K562 (cell line): ENCODE measurements around the gene CDYL. TPM values are rescaled to one million over a fixed set of nuclear protein-coding genes. Genes with fewer than 3 reads are reported as not detected.
A peak's percentile ranks its signal among the peaks of the same experiment; 100 is the strongest.

ENCODE experiments used
- ATAC-seq: fragments of 200-7000 bp; cut with Tn5 transposase; 3 replicates; pipeline ENCODE4 v1.9.1; 2020; ENCODE audit warnings: moderate library complexity
- BruUV-seq: library from RNA; stranded (reverse); fragments of 400-500 nt; replicated peaks from 2 replicates; lab custom pipeline; 2021; lab: Mats Ljungman, UMichigan
- CTCF ChIA-PET: fragments of 300-600 bp; formaldehyde crosslinking; extraction: SDS; loops from one replicate; lab custom pipeline; 2021; ENCODE audit warnings: low intra/inter-chr PET ratio; lab: Yijun Ruan, JAX
- POLR2A ChIA-PET: fragments of 300-600, 350-650 bp; sonication (Branson Sonifier 250); formaldehyde crosslinking; extraction: SDS; loops from one replicate; lab custom pipeline; 2021; ENCODE audit warnings: antibody characterized with exemption, inconsistent platforms; lab: Yijun Ruan, JAX
- DNase-seq, 4 experiments: peaks; one replicate each; pipeline versions ENCODE4 v3.0.0 to v3.0.0-alpha.2; 2011 to 2018; ENCODE audit warnings: low spot score in 3 of 4, mixed read lengths in 3 of 4; ENCODE audit errors: extremely low read depth in 1 of 4
- FAIRE-seq: peaks from 2 replicates; lab custom pipeline; 2011; peaks lifted over from hg19 to GRCh38; lab: Jason Lieb, UNC
- H2AFZ ChIP-seq: 2 replicates; pipeline ENCODE4 v1.6.0; 2011; ENCODE audit warnings: low read depth, low read length, control low read depth, inconsistent platforms
- H3K27ac ChIP-seq: fragments of 200-600 bp; 3 replicates; pipeline ENCODE4 v1.8.0; 2011; ENCODE audit warnings: low read depth, mild to moderate bottlenecking, control low read depth, inconsistent platforms, low read length, moderate library complexity, mixed read lengths; ENCODE audit errors: extremely low read depth
- H3K27me3 ChIP-seq, 2 experiments: fragments of 300-600 bp in 1 of 2; 2 replicates in 1 of 2; 3 replicates in 1 of 2; pipeline versions ENCODE4 v1.6.0 to v1.8.0; 2011; ENCODE audit warnings: inconsistent platforms in 2 of 2, low read length in 2 of 2, mild to moderate bottlenecking in 1 of 2, mixed read lengths in 1 of 2, moderate library complexity in 1 of 2; ENCODE audit not compliant: control insufficient read depth in 2 of 2, insufficient read depth in 2 of 2
- H3K36me3 ChIP-seq: fragments of 300-600 bp; 3 replicates; pipeline ENCODE4 v1.8.0; 2011; ENCODE audit warnings: mild to moderate bottlenecking, low read length, inconsistent platforms; ENCODE audit not compliant: control insufficient read depth, insufficient read depth
- H3K4me1 ChIP-seq, 2 experiments: fragments of 200-600 bp in 1 of 2; replicated peaks in 1 of 2; 2 replicates in 1 of 2; 3 replicates in 1 of 2; pipeline versions ENCODE4 v1.5.1 to v1.8.0; 2011; ENCODE audit warnings: inconsistent platforms in 2 of 2, low read length in 2 of 2, mild to moderate bottlenecking in 1 of 2, mixed read lengths in 1 of 2, moderate library complexity in 1 of 2; ENCODE audit not compliant: control insufficient read depth in 2 of 2, insufficient read depth in 2 of 2
- H3K4me2 ChIP-seq: 2 replicates; pipeline ENCODE4 v1.6.1; 2011; ENCODE audit warnings: low read length, control low read depth, inconsistent platforms, mixed read lengths; ENCODE audit not compliant: insufficient read depth
- H3K4me3 ChIP-seq: fragments of 200-600 bp; sonication (generic), shearing (Covaris generic); 2 replicates; pipeline ENCODE4 v1.5.1; 2016; ENCODE audit warnings: control low read depth, inconsistent platforms
- H3K79me2 ChIP-seq: fragments of 200-600 bp; 3 replicates; pipeline ENCODE4 v1.8.0; 2011; ENCODE audit warnings: low read length, inconsistent platforms; ENCODE audit not compliant: control insufficient read depth, insufficient read depth
- H3K9ac ChIP-seq, 2 experiments: 2 replicates each; pipeline versions ENCODE4 v1.6.0 to v1.6.1; 2011; ENCODE audit warnings: low read depth in 2 of 2, low read length in 2 of 2, control low read depth in 1 of 2, inconsistent platforms in 1 of 2, mild to moderate bottlenecking in 1 of 2, mixed read lengths in 1 of 2; ENCODE audit not compliant: insufficient read depth in 1 of 2
- H3K9me1 ChIP-seq: one replicate; pipeline ENCODE4 v1.6.0; 2011; ENCODE audit warnings: inconsistent platforms, mild to moderate bottlenecking, low read length, moderate library complexity; ENCODE audit not compliant: control insufficient read depth, insufficient read depth
- H3K9me3 ChIP-seq: replicated peaks from 2 replicates; pipeline ENCODE4 v1.5.1; 2011; ENCODE audit warnings: low read depth, low read length, inconsistent platforms; ENCODE audit not compliant: control insufficient read depth, insufficient read depth
- H4K20me1 ChIP-seq: replicated peaks from 2 replicates; pipeline ENCODE4 v1.6.1; 2011; ENCODE audit warnings: low read length, inconsistent platforms, mixed read lengths; ENCODE audit not compliant: control insufficient read depth, insufficient read depth
- CTBP1 ChIP-seq: fragments of 450-650 bp; IDR thresholded peaks from 2 replicates; pipeline ENCODE4 v1.6.1; 2016; ENCODE audit warnings: borderline replicate concordance
- KLF10 ChIP-seq: fragments of 250-450 bp; sonication (Bioruptor Pico); IDR thresholded peaks from 2 replicates; pipeline ENCODE4 v1.6.1; 2021; ENCODE audit warnings: matching md5 sums
- NR2C2 ChIP-seq, 2 experiments: fragments of 200-800 bp in 1 of 2; sonication (Bioruptor generic) in 1 of 2; sonication (generic) in 1 of 2; formaldehyde crosslinking in 1 of 2; IDR thresholded peaks; 2 replicates each; pipeline versions ENCODE4 v1.6.1 to v1.8.0; 2016 to 2022; ENCODE audit warnings: mild to moderate bottlenecking in 1 of 2, missing compliant biosample characterization in 1 of 2, missing genetic modification characterization in 1 of 2, missing genetic modification reagents in 1 of 2
- ZNF76 ChIP-seq: fragments of 250-450 bp; sonication (Bioruptor Pico); IDR thresholded peaks from 2 replicates; pipeline ENCODE4 v1.4.0; 2020; ENCODE audit warnings: mild to moderate bottlenecking, moderate library complexity, borderline replicate concordance
- WGBS: fragments of 100-300 bp; shearing (Covaris generic); methylation state at CpG from one replicate; pipeline ENCODE4 v1.1.6; 2016; ENCODE audit warnings: low coverage, mixed read lengths; ENCODE audit not compliant: insufficient coverage; ENCODE audit errors: missing lambda C conversion rate; 5-methylcytosine and 5-hydroxymethylcytosine counted together
- in situ Hi-C: fragments of 300-500 bp; cut with MboI; formaldehyde crosslinking; loops from 4 replicates; pipeline ENCODE4 v1.15.0; 2018; ENCODE audit warnings: inconsistent platforms, mixed read lengths
- intact Hi-C: fragments of 100-400 bp; cut with micrococcal nuclease; formaldehyde crosslinking; loops from 2 replicates; pipeline ENCODE4 v1.14.2; 2022
- polyA plus RNA-seq, 8 experiments: library from polyadenylated mRNA; depleted of rRNA in 4 of 8; stranded (reverse) in 5 of 8; unstranded in 3 of 8; fragments of >200 nt; fragmentation: Nextera tagmentation in 2 of 8; fragmentation: Illumina TruSeq in 1 of 8; extraction: Ambion mirVana in 2 of 8; extraction: Trizol in 1 of 8; gene quantifications; 2 replicates each; pipeline versions ENCODE4 v1.2.1 to v1.2.3, GENCODE V29; 2011 to 2014; ENCODE audit warnings: inconsistent platforms in 1 of 8, missing spikeins in 1 of 8
- total RNA-seq, 7 experiments: library from RNA; depleted of rRNA in 6 of 7; stranded (reverse); fragments of >200 nt in 6 of 7; fragmentation: Illumina TruSeq in 2 of 7; extraction: Trizol in 2 of 7; gene quantifications; 2 replicates each; pipeline versions ENCODE4 v1.2.1 to v1.2.3, GENCODE V29; 2011 to 2021; ENCODE audit warnings: low replicate concordance in 1 of 7
- TF ChIP-seq, protein P1 (sequence below): fragments of 250-450 bp; sonication (Bioruptor Pico); IDR thresholded peaks from 2 replicates; pipeline ENCODE4 v1.9.0; 2021; ENCODE audit warnings: mild to moderate bottlenecking
- TF ChIP-seq, protein P2 (sequence below): sonication (generic); IDR thresholded peaks from 2 replicates; pipeline ENCODE4 v1.6.1; 2016
- TF ChIP-seq, protein P3 (sequence below): fragments of 250-450 bp; sonication (Bioruptor Pico); IDR thresholded peaks from 2 replicates; pipeline ENCODE4 v1.8.0; 2022; ENCODE audit warnings: inconsistent platforms
- TF ChIP-seq, protein P4 (sequence below): fragments of 450-650 bp; IDR thresholded peaks from one replicate; pipeline ENCODE4 v1.6.1; 2018; ENCODE audit warnings: mild to moderate bottlenecking, moderate library complexity; ENCODE audit not compliant: partially characterized antibody
- TF ChIP-seq, protein P5 (sequence below), 2 experiments: fragments of 450-650 bp in 1 of 2; sonication (generic) in 1 of 2; formaldehyde crosslinking; conservative IDR thresholded peaks; 2 replicates each; pipeline versions ENCODE4 v1.4.0 to v1.8.1; 2020 to 2022; ENCODE audit warnings: mild to moderate bottlenecking in 1 of 2, missing genetic modification reagents in 1 of 2

The CDYL gene
- total and polyA plus RNA-seq, 9 of the 15 experiments (the other 6 are each of a cell fraction or from before 2014, with no cell fraction given): 8.1 to 45.8 (median 40.8) TPM

DNA sequence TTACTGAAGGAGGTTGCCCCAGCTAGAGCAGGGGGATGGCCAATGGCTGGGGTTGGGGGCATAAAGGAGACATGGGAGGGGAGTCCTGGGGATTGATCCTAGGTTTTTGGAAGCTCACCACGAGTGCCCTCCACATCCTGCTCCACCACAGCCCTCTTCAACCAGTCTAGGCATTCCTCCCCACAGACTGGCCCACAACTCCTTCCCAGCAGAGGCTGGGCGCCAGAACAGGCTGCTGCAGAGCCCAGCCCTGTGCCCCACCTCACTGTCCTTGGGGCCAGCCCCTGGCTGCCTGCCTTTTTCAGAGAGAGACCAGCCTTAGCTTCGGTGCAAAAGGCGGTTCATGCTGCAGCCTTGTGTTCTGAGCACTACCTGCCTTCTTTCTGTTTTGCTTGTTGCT, 211.2 kb downstream of the CDYL start:
- in situ Hi-C loops: no loop called here
- Histone ChIP-seq H3K79me2 (no peaks in the 10 kb centered on the region), H3K36me3 (no peaks in the 10 kb centered on the region; the same call in 2 of the 3 replicates), H3K4me1 (peaks cover 13 to 39% of the 10 kb centered on the region in 2 experiments; a peak in 4 of 5 replicates), H3K4me3 (no peak overlapping the region), H4K20me1 (no peaks in the 10 kb centered on the region), H3K4me2 (peak overlapping the region; percentile 57), H3K9ac (peak overlapping the region in 1 of 2 experiments; percentile 72; a peak in 1 of 4 replicates), H3K27me3 (no peaks in the 10 kb centered on the region), H3K9me3 (no peaks in the 10 kb centered on the region), H3K9me1 (no peaks in the 10 kb centered on the region), H2AFZ (peak overlapping the region; percentile 43; the same call in 1 of the 2 replicates), H3K27ac (no peak overlapping the region)
- intact Hi-C loops: no loop called here
- TF ChIP-seq ZNF76 (CRISPR knock-in tag): no peak
- TF ChIP-seq, protein P1, sequence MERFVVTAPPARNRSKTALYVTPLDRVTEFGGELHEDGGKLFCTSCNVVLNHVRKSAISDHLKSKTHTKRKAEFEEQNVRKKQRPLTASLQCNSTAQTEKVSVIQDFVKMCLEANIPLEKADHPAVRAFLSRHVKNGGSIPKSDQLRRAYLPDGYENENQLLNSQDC (CRISPR knock-in tag): no peak
- peak; percentile 5; the same call in 2 of the 3 replicates for ATAC-seq
- ChIA-PET POLR2A (interaction anchor here (0.6 to 1.7 kb wide), 4 partner anchors 9 to 62 kb away, joined by 3 to 5 read pairs (median 4); no protein-coding TSS in a partner anchor), CTCF (no interaction called here)
- DNase-seq: no peak
- no peak for FAIRE-seq
- WGBS: 67% methylated on average over 4 of the region's 4 CpGs
- BruUV-seq: no TSS peak

DNA sequence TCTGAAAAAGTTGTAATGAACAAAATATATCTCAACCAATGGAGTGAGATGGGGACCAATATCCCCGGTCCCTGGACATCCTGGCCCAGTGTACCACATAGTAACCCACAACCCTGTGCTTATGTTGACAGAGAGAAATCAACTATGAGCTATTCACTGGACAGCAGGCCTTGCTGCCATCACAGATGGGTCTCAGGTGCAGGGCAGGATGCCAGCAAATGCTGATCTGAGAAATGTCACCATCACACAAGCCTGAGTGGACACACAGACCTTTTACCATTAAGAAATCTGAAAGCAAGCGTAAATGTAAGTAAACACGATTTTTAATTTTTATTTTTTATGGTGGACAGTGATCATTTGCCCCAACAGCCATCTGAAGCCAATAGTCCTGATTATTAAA, 218.5 kb downstream of the CDYL start:
- Histone ChIP-seq H3K9me3 (no peaks in the 10 kb centered on the region), H3K9ac (no peak overlapping the region), H3K4me1 (no peaks in the 10 kb centered on the region), H2AFZ (no peak overlapping the region), H3K36me3 (peaks cover 28% of the 10 kb centered on the region; the same call in 1 of the 3 replicates), H3K27ac (no peak overlapping the region), H3K4me2 (no peak overlapping the region), H3K79me2 (no peaks in the 10 kb centered on the region), H3K4me3 (no peak overlapping the region), H3K9me1 (no peaks in the 10 kb centered on the region), H3K27me3 (no peaks in the 10 kb centered on the region), H4K20me1 (no peaks in the 10 kb centered on the region)
- no peak for FAIRE-seq
- ChIA-PET POLR2A (no interaction called here), CTCF (no interaction called here)
- DNase-seq: no peak
- in situ Hi-C loops: no loop called here
- intact Hi-C loops: no loop called here
- BruUV-seq: no TSS peak
- WGBS: 66% methylated on average over 3 of the region's 3 CpGs
- ATAC-seq: no peak
- TF ChIP-seq, protein P2, sequence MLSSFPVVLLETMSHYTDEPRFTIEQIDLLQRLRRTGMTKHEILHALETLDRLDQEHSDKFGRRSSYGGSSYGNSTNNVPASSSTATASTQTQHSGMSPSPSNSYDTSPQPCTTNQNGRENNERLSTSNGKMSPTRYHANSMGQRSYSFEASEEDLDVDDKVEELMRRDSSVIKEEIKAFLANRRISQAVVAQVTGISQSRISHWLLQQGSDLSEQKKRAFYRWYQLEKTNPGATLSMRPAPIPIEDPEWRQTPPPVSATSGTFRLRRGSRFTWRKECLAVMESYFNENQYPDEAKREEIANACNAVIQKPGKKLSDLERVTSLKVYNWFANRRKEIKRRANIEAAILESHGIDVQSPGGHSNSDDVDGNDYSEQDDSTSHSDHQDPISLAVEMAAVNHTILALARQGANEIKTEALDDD: no peak
- TF ChIP-seq NR2C2 (CRISPR knock-in tag; IDR thresholded peaks at IDR 0.05): no peak
- TF ChIP-seq NR2C2 (tag; IDR thresholded peaks at IDR 0.05): no peak
- TF ChIP-seq, protein P3, sequence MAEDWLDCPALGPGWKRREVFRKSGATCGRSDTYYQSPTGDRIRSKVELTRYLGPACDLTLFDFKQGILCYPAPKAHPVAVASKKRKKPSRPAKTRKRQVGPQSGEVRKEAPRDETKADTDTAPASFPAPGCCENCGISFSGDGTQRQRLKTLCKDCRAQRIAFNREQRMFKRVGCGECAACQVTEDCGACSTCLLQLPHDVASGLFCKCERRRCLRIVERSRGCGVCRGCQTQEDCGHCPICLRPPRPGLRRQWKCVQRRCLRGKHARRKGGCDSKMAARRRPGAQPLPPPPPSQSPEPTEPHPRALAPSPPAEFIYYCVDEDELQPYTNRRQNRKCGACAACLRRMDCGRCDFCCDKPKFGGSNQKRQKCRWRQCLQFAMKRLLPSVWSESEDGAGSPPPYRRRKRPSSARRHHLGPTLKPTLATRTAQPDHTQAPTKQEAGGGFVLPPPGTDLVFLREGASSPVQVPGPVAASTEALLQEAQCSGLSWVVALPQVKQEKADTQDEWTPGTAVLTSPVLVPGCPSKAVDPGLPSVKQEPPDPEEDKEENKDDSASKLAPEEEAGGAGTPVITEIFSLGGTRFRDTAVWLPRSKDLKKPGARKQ (CRISPR knock-in tag): no peak
- TF ChIP-seq, protein P4, sequence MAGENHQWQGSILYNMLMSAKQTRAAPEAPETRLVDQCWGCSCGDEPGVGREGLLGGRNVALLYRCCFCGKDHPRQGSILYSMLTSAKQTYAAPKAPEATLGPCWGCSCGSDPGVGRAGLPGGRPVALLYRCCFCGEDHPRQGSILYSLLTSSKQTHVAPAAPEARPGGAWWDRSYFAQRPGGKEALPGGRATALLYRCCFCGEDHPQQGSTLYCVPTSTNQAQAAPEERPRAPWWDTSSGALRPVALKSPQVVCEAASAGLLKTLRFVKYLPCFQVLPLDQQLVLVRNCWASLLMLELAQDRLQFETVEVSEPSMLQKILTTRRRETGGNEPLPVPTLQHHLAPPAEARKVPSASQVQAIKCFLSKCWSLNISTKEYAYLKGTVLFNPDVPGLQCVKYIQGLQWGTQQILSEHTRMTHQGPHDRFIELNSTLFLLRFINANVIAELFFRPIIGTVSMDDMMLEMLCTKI: no peak
- TF ChIP-seq CTBP1: no peak
- no peak for TF ChIP-seq KLF10 (CRISPR knock-in tag)
- TF ChIP-seq, protein P5, sequence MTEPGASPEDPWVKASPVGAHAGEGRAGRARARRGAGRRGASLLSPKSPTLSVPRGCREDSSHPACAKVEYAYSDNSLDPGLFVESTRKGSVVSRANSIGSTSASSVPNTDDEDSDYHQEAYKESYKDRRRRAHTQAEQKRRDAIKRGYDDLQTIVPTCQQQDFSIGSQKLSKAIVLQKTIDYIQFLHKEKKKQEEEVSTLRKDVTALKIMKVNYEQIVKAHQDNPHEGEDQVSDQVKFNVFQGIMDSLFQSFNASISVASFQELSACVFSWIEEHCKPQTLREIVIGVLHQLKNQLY (CRISPR knock-in tag; conservative IDR thresholded peaks at IDR 0.05): no peak
